GM21717 (cell line): ENCODE results near the gene BACE2.

Experiments
- ATAC-seq: cut with Tn5 transposase; IDR thresholded peaks from one replicate; pipeline ENCODE4 v1.9.1; 2021; ENCODE audit warnings: mild to moderate bottlenecking, moderate library complexity; ENCODE audit not compliant: unreplicated experiment

The BACE2 gene

DNA sequence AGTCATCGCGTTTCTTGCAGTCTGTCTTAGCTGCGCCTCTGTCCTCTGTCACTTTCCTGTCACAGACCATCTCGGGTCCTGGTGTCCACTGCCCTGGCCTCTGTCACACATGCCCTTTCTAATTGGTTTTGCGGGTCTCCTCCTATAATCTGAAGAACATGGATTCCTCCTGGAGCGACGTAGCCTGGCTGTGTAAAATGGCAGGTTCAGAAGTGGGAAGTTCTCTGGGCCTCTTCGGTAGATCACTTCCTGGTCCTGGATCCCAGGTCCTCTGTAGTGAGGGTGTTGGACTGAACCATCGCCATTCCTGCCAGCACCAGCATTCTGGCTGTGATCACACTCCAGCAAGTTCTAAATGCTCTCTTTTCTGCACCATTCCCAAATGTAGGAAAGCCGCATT is 149.5 kb downstream of the BACE2 start:
- no peak for ATAC-seq

DNA sequence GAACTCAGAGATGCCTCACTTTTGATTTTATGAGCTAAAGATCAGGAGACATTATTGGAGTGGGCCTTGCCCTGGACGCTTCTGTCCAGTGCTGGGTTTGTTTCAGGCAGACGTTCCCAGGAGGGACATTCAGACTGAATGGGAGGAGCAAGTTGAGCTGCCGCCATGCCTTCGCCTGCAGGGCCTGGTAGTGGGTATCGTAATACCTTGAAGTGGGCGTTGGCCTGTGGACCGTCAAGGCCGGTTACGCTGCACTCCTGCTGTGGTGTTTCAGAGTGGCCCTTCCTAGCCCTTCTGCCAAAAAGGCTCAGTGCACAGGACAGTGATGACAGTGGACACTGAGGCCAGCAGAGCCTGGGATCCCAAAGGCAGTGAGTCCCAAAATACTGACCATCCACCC is 150.3 kb downstream of the BACE2 start:
- ATAC-seq: no peak

DNA sequence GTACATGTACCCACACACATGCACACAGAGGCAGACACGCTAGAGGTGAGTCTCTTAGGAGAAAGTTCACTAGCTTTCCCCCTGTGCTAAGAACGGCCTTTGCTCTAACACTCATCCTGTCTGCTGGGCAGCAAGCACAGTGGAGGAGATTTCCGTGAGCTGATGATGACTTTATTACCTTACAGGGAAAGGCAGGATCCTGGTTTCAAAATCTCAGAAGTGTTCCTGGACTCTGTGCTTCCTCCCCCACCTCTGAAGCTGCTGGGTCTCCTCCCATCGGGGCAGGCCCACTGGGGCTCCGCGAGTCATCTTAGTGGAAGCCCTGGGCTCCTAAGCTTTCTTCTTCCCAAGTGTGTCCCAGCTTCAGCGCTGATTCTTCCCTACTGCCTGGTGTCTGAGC is 151.3 kb downstream of the BACE2 start:
- no peak for ATAC-seq

DNA sequence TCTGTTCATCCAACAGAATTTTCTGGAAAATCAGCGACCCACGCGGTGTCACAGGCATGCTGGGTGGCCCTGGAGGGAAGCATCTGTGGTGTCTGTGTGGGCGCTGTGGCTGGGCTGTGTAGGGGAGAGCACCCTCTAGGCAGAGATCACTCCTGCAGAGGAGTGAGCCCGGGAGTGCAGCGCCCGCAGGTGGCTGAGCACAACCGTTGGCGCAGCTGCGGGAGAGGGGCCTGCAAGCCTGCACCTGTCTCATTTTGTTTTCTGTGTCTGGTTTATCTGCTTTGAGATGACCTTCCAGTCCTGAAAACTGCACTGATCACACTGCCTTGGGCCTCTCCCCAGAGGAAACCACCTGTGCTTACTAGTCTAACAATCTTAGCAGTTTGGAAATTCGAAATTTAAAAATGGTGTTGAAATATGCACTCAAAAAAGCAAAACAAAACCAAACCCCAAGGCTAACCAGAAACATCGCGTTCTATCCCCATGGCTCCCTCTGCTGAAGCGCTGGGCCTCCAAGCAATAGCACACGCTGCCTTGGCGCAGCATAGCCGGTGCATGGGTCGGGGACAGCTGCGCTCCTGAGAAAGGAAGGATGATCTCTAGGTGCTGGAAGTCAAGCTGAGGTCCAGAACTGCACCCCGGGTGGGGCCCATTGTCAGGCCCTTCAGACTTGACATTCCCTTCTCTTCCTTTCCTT is 153.4 kb downstream of the BACE2 start:
- no peak for ATAC-seq

DNA sequence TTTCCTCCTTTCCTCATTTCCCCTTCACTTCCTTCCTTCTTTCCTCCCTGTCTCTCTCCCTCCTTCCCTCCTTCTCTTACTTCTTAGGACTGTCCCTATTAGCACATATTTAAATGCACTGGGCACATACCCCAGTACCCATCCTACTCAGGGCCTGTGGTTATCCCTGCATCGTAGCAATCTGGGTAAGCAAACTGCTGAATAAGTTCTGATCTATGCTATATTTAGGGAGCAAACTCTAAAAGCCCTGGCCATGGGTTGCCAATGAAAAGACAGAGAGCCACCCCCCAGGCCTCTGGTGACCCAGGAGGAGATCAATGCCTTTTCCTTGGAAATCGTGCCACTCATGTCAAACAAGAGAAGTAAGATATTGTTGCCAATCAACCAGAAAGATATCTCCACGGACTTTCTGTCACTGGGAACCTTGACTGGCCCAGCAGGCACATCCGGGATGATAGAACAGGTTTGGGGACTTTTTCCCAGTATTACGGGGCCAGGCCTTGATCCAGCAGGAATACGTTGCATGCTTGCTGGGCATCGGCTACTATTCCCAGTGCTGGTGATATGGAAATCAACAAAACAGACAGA is 154.0 kb downstream of the BACE2 start:
- no peak for ATAC-seq

DNA sequence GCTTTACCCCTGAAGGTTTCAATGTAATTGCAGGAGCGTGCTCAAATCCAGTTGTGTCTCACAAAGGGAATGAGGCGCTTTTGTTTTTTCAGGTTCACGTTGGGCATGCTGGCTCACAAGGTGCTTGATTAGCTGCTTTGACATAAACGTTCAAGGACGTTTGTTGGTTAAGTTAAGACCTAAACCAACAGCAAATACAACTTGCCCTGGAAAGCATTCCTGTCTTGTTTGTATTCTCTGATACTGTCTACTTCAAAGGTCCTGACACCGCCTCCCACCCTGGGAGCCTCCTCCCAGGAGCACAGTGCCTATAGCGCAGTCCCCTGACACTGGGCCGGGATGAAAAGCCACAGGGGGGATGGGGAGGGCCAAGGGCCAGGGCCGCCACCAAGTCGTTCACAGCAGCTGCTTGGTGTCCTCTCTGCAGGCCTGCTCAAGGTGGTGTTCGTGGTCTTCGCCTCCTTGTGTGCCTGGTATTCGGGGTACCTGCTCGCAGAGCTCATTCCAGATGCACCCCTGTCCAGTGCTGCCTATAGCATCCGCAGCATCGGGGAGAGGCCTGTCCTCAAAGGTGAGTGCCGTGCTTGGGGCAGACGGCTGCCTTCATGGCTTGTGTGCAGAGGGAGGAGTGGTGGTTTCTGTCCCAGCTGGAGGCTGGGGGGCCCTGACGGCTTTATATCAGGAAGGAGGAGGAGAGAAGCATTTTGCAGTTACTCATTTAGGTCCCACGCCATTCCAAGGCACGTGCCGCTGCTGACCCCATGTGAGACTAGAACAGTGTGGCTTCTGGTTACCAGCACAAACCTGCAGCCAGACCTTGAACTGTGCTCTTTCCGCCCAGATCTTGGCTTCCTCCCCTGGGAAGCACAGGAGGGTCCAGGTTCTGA is 154.8 kb downstream of the BACE2 start:
- ATAC-seq: no peak

DNA sequence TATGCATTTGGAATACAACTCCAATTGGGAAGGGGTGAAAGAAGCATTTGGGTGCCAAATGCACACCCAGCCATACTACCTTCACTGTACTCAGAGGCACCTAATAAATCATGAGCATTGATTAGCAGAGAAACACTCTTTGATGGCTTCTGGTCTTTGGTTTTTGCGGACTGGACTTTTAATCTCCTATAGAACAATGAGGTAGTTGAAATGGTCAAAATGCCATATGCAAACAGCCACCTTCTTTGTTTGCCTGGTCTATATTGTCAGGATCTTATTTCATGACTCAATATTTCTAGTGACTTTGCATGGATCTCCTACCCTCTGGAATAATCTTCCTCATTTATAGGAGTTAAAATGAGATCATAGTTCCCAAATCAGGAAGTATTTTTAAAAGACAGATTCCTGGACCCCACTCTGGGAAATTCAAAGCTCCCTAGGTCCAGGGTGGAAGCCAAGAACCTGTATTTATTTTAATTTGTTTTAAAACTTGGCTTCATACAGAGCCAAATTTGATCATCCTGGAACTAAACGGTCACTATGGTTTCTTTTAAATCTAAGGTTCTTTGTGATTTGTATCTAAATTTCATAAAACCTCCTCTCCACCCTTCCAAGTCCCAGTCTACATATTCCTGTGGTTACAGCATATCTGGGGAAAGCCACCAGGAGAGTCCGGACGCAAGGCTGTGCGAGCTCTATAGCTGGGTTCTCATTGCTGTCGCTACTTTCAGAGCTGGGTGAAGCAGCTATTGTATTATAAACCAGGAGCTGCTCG is 157.4 kb downstream of the BACE2 start:
- ATAC-seq: no peak

DNA sequence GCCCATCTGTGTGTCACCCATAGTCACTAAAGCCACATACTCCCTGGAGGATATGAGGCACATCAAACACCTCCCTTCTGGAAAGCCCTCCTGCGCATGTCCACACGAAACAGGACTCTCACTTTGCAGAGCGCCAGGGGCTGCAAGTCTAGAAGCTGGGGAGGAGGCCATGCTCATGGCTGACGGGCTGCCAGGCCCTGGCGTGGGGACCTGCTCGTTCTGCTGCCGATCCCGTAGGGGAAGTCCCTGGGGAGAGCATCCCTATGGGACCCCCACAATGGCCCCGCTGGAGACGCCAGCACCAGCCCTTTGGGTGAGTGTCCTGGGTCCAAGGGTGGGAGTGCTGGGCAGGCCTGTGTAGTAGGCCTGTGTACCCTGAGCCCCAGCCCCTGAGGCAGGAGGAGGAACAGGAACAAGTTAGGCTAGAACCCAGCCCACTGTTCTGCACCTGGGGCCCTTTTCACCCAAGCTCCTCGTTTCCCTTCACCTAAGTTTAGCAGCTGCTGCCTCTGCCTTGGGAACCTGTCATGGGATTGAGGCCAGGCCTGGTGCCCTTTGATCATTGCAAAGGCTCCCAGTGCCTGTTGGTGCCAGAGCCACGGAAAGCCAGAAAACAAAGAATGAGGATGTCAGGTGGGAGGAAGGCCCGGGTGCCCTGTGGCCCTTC is 158.6 kb downstream of the BACE2 start:
- no peak for ATAC-seq

DNA sequence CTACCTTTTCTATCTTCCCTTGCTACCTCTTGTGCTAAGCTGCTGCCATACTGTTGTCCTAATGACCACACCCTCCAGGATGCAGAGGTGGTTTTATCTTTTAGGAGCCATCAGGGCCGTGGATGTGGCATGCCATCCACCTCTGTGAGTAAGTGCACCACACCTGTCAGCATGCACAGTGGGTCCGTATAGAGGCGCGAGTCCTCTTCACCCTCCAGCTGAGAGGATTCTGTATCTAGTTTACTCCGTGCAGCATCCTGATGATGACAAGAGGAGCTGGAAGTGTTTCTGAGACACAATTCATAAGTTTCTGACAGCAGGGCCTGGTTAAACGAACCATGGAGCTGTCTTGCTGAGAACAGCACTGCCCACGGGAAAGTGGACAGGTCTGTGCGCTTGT is 159.8 kb downstream of the BACE2 start:
- no peak for ATAC-seq

DNA sequence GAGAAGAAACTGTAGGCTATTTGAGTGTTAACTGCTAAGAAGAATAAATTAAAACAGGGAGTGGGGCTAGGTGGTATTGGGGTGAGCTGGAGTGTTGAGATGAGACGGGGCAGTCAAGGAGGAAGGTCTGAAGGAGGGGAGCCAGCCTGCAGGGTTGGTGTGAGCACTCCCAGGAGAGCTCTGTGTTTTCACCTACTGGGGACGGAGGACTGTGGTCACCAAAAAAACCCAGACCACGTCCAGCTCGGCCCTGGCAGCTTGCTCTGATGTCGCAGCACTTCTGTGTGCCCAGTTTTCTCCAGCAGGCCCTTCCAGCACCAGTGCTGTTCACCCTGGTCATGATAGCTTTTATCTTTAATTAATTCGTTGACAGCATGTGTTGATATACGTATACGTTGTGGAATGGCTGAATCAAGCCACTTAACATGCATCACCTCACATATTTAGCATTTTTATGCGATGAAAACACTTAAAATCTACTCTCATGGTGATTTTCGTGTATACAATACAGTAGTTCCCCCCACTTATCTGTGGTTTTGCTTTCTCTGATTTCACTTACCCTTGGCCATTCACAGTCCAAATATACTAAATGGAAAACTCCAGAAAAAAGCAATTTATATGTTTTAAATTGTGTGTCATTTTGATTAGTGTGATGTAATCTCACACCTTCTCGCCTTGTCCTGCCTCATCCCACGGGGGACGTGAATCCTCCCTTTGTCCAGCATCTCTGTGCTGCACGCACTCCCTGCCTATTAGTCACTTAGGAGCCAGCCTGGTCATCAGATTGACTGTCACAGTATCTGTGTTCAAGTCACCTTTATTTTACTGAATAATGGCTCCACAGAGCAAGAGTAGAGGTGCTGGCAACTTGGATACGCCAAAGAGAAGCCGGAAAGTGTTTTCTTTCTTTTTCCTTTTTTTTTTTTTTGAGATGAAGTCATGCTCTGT is 161.0 kb downstream of the BACE2 start:
- ATAC-seq: no peak
